K562 (cell line): ENCODE measurements around the gene KBTBD4. TPM values are rescaled to one million over a fixed set of nuclear protein-coding genes. Genes with fewer than 3 reads are reported as not detected.

Experiments used
- BRF1 ChIP-seq: IDR thresholded peaks from 3 replicates; pipeline ENCODE4 v1.6.1; 2011; ENCODE audit warnings: borderline replicate concordance, mild to moderate bottlenecking; ENCODE audit not compliant: insufficient read length; ENCODE audit errors: extremely low read depth
- CEBPB ChIP-seq: fragments of 450-650 bp; IDR thresholded peaks from 2 replicates; pipeline ENCODE4 v1.6.1; 2016; ENCODE audit warnings: missing genetic modification characterization, missing compliant biosample characterization
- CHD2 ChIP-seq: IDR thresholded peaks from 2 replicates; pipeline ENCODE4 v1.6.1; 2011; ENCODE audit warnings: low read depth, low read length
- CREM ChIP-seq: IDR thresholded peaks from 2 replicates; pipeline ENCODE4 v1.6.1; 2014; ENCODE audit warnings: antibody characterized with exemption, low read depth
- CTBP1 ChIP-seq: fragments of 450-650 bp; IDR thresholded peaks from 2 replicates; pipeline ENCODE4 v1.6.1; 2016; ENCODE audit warnings: borderline replicate concordance
- DDX20 ChIP-seq: fragments of 450-650 bp; IDR thresholded peaks from 2 replicates; pipeline ENCODE4 v1.6.1; 2016; ENCODE audit warnings: missing genetic modification characterization, low read depth, mild to moderate bottlenecking, missing compliant biosample characterization, moderate library complexity
- DEAF1 ChIP-seq: fragments of 450-650 bp; formaldehyde crosslinking; IDR thresholded peaks from 2 replicates; pipeline ENCODE4 v1.4.0; 2020; ENCODE audit warnings: mild to moderate bottlenecking, moderate library complexity
- DMBX1 ChIP-seq: fragments of 250-450 bp; sonication (Bioruptor Pico); IDR thresholded peaks from 2 replicates; pipeline ENCODE4 v1.8.0; 2022; ENCODE audit warnings: inconsistent platforms, mild to moderate bottlenecking, moderate library complexity, borderline replicate concordance
- HDAC1 ChIP-seq, 2 experiments: fragments of 450-650 bp; IDR thresholded peaks; 2 replicates each; pipeline ENCODE4 v1.6.1; 2016 to 2017; ENCODE audit warnings: inconsistent platforms in 1 of 2, mild to moderate bottlenecking in 1 of 2, moderate library complexity in 1 of 2
- MCM3 ChIP-seq: fragments of 450-650 bp; IDR thresholded peaks from 2 replicates; pipeline ENCODE4 v1.6.1; 2016
- MXD1 ChIP-seq: fragments of 250-450 bp; sonication (Bioruptor Pico); IDR thresholded peaks from 2 replicates; pipeline ENCODE4 v1.8.0; 2021; ENCODE audit warnings: borderline replicate concordance, mild to moderate bottlenecking, moderate library complexity; ENCODE audit not compliant: poor library complexity, severe bottlenecking
- MYBL2 ChIP-seq, 2 experiments: fragments of 450-650 bp in 1 of 2; sonication (generic) in 1 of 2; formaldehyde crosslinking in 1 of 2; IDR thresholded peaks; 2 replicates each; pipeline versions ENCODE4 v1.6.1 to v1.8.1; 2017 to 2022; ENCODE audit warnings: borderline replicate concordance in 1 of 2, inconsistent platforms in 1 of 2, low read depth in 1 of 2, mild to moderate bottlenecking in 1 of 2, missing genetic modification reagents in 1 of 2, moderate library complexity in 1 of 2
- PREB ChIP-seq: sonication (generic); formaldehyde crosslinking; IDR thresholded peaks from 2 replicates; pipeline ENCODE4 v1.8.1; 2023; ENCODE audit warnings: mild to moderate bottlenecking, missing genetic modification reagents
- SMARCA5 ChIP-seq: fragments of 450-650 bp; IDR thresholded peaks from 2 replicates; pipeline ENCODE4 v1.6.1; 2016
- STAT6 ChIP-seq: sonication (generic); formaldehyde crosslinking; IDR thresholded peaks from 2 replicates; pipeline ENCODE4 v1.8.1; 2023; ENCODE audit warnings: mild to moderate bottlenecking, missing genetic modification reagents
- ZBTB9 ChIP-seq: fragments of 450-650 bp; formaldehyde crosslinking; IDR thresholded peaks from 2 replicates; pipeline ENCODE4 v1.4.0; 2020; ENCODE audit warnings: mild to moderate bottlenecking, moderate library complexity
- ZNF740 ChIP-seq, 3 experiments: fragments of 200-800 bp in 1 of 3; sonication (Bioruptor generic) in 1 of 3; sonication (generic) in 1 of 3; formaldehyde crosslinking in 1 of 3; IDR thresholded peaks; 2 replicates each; pipeline versions ENCODE4 v1.6.1 to v1.8.0; 2016 to 2022; ENCODE audit warnings: mild to moderate bottlenecking in 2 of 3, missing compliant biosample characterization in 2 of 3, missing genetic modification characterization in 2 of 3, missing genetic modification reagents in 1 of 3
- polyA plus RNA-seq, 8 experiments: library from polyadenylated mRNA; depleted of rRNA in 4 of 8; stranded (reverse) in 5 of 8; unstranded in 3 of 8; fragments of >200 nt; fragmentation: Nextera tagmentation in 2 of 8; fragmentation: Illumina TruSeq in 1 of 8; extraction: Ambion mirVana in 2 of 8; extraction: Trizol in 1 of 8; gene quantifications; 2 replicates each; pipeline versions ENCODE4 v1.2.1 to v1.2.3, GENCODE V29; 2011 to 2014; ENCODE audit warnings: inconsistent platforms in 1 of 8, missing spikeins in 1 of 8
- total RNA-seq, 7 experiments: library from RNA; depleted of rRNA in 6 of 7; stranded (reverse); fragments of >200 nt in 6 of 7; fragmentation: Illumina TruSeq in 2 of 7; extraction: Trizol in 2 of 7; gene quantifications; 2 replicates each; pipeline versions ENCODE4 v1.2.1 to v1.2.3, GENCODE V29; 2011 to 2021; ENCODE audit warnings: low replicate concordance in 1 of 7

Gene KBTBD4
- total and polyA plus RNA-seq, 9 of the 15 experiments (the other 6 are each of a cell fraction or from before 2014, with no cell fraction given), result 7.0 to 33.9 (median 13.3) TPM

GRCh38 chr11:47565340-47566148 lies 13.2 kb downstream of the KBTBD4 start, which contains the start of gene PTPMT1 (continued):
- TF ChIP-seq ZBTB9, result no peak
- TF ChIP-seq CHD2, result peak; percentile 93
- no peak; the same call in 1 of the 2 replicates for TF ChIP-seq STAT6 (CRISPR knock-in tag)
- TF ChIP-seq MYBL2 (IDR thresholded peaks at IDR 0.05; ENCODE audit: low read depth), result no peak
- no peak for TF ChIP-seq MYBL2 (CRISPR knock-in tag; IDR thresholded peaks at IDR 0.05; ENCODE audit: borderline replicate concordance)
- TF ChIP-seq ZNF740 (CRISPR knock-in tag; IDR thresholded peaks at IDR 0.05), result no peak
- no peak for TF ChIP-seq ZNF740 (tag; IDR thresholded peaks at IDR 0.05)
- no peak; the same call in 1 of the 2 replicates for TF ChIP-seq DMBX1 (CRISPR knock-in tag)
- no peak for TF ChIP-seq MXD1 (CRISPR knock-in tag)
- TF ChIP-seq CEBPB (tag), result no peak
- TF ChIP-seq HDAC1 (IDR thresholded peaks at IDR 0.05), result no peak; a peak in 2 of 4 replicates
- no peak for TF ChIP-seq SMARCA5
- TF ChIP-seq DDX20 (tag), result no peak
- TF ChIP-seq CTBP1, result 0 out of 2 replicates have a peak, but pooled peaks have one; percentile 53
- TF ChIP-seq CREM, result peak; percentile 62
- 0 out of 2 replicates have a peak, but pooled peaks have one; percentile 84 for TF ChIP-seq PREB (CRISPR knock-in tag)
- no peak for TF ChIP-seq BRF1
- TF ChIP-seq MCM3, result no peak
- TF ChIP-seq DEAF1 (CRISPR knock-in tag), result no peak
